Measurements from ENCODE around the gene GPR158.

GPR158 gene

DNA sequence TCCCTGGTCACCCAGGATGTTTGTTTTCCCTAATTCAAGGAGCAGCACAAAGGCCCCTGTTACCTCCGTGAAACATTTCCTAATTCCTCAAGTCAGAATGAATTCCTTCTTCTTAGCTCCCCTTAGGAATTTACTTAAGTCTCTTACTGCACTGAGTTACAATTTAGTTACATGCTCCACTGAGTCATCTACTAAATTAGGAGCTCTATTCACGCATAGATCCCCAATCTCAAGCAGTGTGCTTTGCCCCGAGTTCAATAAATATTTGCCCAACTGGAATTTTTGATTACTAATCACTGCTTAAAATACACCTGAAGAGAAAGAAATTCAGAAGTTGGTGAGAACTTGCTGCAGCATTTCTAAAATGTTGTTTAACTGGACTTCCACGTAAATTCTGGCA, 429.8 kb downstream of the GPR158 start:
- in situ Hi-C loops (cut with HindIII; ENCODE audit: low pct_ligation_motif_present, low pct_unique_long_range_greater_than_20kb, low sequenced_read_pairs) = no loop called here
- no peak for DNase-seq

DNA sequence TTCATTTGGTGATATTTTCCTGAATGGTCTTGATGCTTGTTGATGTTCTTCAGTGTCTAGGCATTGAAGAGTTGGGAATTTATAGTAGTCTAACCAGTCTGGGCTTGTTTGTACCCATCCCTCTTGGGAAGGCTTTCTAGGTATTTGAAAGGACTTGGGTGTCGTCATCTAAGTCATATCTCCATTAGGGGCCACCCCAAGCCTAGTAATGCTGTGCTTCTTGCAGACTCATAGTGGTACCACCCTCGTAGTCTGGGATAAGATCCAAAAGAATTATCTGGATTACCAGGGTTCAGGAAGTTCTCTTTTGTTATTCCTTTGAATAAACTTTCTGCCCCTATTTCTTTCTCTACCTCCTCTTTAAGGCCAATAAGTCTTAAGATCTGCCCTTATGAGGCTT, 439.9 kb downstream of the GPR158 start:
- in situ Hi-C loops (cut with HindIII; ENCODE audit: low pct_ligation_motif_present, low pct_unique_long_range_greater_than_20kb, low sequenced_read_pairs) = no loop called here

DNA sequence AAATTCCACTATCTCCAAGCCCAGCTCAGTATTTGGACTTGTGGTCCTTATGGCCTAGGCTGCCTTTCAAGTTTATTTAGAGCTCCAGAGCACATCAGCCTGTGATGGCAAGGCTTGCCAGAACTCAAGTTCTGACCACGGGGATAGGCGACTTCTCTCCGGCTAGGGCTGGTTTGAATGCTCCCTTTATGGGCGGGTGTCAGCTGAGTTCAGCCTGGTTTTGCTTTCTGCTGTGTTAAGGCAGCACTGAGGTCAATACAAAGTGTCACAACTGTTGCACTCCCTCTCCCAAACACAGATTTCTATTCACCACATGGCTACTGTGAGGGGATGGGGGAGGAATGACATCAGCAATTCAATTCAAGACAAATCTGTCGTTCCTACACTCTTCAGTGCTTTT, 441.1 kb downstream of the GPR158 start:
- DNase-seq = no peak
- in situ Hi-C loops (cut with HindIII; ENCODE audit: low pct_ligation_motif_present, low pct_unique_long_range_greater_than_20kb, low sequenced_read_pairs) = no loop called here

More for the DNA sequence above, 439.9 kb downstream of the GPR158 start:
- no peak for DNase-seq

DNA sequence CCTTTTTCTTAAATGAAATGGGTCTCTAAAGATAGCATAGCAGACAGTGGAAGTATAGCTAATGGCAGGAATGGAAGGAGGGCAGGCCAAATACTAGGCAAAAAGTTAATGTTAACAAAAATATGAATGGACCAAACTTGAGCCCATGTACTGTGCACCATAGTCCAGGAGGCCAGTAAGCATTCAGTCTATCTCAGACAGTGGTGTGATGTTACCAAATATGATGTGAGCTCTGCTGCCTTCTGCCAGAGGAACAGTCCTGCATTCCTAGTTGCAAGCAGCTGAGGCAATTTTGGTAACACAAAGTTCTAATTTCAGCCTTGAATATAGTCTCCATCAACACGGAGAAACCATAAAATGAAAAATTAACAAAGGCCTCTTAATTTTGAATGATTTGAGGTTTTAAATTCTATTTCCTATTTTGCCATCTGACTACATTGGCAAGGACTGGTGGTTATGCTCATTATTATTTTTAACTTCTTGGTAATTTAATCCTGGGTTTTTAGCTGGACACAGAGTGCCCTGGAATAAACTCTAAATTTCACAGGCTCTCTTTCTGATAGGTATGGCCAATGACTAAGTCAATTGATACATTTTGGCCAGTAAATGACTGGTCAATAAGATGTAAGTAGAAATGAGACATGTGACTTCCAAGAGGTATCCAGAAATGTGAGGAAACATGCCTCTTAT, 442.2 kb downstream of the GPR158 start:
- DNase-seq = no peak

DNA sequence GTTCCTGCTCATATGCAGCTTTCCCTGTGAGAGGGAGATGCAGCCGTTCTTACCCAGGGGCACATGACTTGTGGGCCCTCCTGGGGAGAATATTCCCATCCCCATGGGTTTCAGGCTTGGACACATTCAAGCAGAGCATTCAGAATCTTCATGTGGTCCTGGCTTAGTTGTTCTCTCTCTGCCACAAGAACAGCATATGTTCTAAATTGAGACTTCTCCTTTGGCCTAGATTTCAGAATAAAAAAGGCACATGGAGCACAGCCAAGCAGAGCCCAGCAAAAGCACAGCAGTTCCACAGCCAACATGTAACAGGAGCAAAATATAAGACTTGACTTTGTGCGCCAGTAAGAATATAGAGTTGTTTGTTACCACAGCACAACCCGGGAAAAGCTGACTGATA, 452.8 kb downstream of the GPR158 start:
- no peak for DNase-seq
- in situ Hi-C loops (cut with HindIII; ENCODE audit: low pct_ligation_motif_present, low pct_unique_long_range_greater_than_20kb, low sequenced_read_pairs) = no loop called here

More for the DNA sequence above, 442.2 kb downstream of the GPR158 start:
- in situ Hi-C loops (cut with HindIII; ENCODE audit: low pct_ligation_motif_present, low pct_unique_long_range_greater_than_20kb, low sequenced_read_pairs) = no loop called here

DNA sequence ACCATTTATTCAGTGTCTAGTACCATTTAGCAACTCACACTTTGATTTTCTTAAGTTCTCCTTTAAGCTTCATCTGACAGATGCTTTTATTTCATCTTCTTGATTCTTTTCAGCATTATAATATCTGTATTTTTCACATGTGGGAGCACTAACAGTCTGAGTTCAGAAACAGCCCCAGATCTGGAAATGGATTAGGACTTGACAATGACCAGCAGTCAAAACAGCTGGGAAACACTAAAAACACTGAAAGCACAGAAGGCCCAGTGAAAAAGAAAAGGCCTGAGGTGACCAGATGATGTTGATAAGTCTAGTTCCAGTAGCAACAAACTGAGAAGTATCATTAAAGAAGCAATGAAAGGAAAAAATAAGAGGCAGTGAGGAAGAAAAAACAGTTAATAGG, 454.5 kb downstream of the GPR158 start:
- in situ Hi-C loops (cut with HindIII; ENCODE audit: low pct_ligation_motif_present, low pct_unique_long_range_greater_than_20kb, low sequenced_read_pairs) = no loop called here

DNA sequence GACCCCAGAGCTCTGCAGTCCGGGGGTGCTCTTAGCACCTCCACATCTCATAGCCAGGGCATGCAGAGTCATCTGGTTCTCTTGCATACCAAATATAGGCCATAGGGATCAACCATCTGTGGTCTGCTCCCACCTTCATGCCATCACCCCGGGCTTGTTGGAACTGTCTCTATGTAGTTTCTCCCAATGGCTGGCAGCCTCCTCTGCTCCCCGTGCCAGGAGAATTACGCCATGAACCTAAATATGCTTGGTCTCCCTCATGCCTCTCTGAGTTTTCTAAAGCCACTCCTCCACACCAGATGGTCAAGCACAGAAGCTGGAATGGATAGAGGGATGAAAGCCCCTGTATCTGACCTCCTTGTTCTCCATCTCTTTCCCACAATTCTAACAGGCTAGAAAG, 456.7 kb downstream of the GPR158 start:
- no peak for DNase-seq
- in situ Hi-C loops (cut with HindIII; ENCODE audit: low pct_ligation_motif_present, low pct_unique_long_range_greater_than_20kb, low sequenced_read_pairs) = no loop called here

More for the DNA sequence above, 454.5 kb downstream of the GPR158 start:
- DNase-seq = no peak

DNA sequence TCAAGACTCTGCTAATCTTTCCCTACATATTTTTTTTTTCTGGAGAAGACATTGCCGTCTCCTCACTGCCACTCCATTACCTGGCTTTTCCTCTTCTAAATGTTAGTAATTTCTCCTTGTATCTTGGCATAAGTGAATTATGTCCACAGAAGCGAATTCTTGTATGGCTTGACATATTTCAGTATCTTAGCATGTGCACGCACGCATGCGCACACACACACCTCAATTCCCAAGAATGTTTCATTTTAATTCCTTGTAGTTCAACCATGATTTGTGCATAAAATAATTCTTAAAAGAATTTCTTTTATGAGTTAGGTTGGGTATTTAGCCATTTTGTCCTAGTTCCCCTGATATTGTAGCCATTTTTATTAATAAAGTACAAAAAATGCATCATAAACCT, 458.0 kb downstream of the GPR158 start:
- no peak for DNase-seq
- in situ Hi-C loops (cut with HindIII; ENCODE audit: low pct_ligation_motif_present, low pct_unique_long_range_greater_than_20kb, low sequenced_read_pairs) = no loop called here

DNA sequence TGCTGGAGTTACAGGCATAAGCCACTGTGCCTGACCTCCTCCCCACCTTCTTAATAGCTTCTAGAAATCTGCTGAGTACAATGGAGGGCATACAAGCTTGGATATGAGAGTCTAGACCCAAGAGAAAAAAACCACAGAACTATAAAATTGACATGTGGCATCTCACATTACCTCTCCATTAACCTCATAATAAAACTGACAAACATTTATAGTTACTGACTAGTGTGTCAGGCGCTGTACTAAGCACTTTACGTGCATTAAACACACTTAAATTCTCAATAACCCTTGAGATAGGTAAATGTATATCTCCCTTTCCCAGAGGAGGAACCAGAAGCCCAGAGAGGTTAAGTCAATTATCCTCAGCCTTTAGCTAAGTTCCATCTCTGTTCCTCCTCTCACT, 458.7 kb downstream of the GPR158 start:
- no peak for DNase-seq
- in situ Hi-C loops (cut with HindIII; ENCODE audit: low pct_ligation_motif_present, low pct_unique_long_range_greater_than_20kb, low sequenced_read_pairs) = no loop called here

DNA sequence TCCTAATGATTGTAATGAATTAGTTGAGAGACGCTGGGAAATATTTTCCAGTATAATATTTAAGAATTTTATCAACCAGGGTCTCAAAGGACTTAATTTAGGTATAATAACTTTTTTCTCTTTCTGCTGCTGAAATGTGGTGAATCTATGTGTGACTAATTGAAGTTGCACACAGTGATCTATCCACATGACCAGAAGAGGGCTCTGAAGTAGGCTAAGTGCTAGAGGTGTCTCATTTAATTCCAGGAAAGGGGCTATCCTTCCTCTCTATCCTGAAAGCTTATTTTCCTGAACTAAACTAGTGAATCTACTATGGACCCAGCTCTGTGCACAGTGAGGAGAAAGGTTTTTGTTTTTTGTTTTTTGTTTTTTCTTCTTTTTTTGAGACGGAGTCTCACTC, 464.8 kb downstream of the GPR158 start:
- in situ Hi-C loops (cut with HindIII; ENCODE audit: low pct_ligation_motif_present, low pct_unique_long_range_greater_than_20kb, low sequenced_read_pairs) = no loop called here
- no peak for DNase-seq

DNA sequence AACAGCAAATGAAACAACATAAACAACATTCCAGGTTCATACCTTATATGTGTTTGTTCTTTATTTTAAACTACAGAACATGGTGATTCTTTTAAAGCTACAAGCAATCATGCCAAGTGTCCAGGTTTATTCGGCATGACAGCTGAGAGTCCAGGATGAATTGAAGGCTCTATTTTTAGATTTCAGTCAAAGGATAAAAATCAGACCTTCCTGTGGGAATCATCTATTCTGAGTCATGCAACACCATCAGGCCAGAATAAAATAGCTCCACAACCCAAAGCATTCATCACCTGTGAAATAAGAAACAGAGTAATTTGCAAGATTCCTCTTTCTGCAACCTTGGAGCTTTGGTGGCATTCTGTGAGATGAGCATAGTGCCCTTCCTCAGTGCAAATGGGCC, 466.8 kb downstream of the GPR158 start:
- in situ Hi-C loops (cut with HindIII; ENCODE audit: low pct_ligation_motif_present, low pct_unique_long_range_greater_than_20kb, low sequenced_read_pairs) = no loop called here
- no peak for DNase-seq

DNA sequence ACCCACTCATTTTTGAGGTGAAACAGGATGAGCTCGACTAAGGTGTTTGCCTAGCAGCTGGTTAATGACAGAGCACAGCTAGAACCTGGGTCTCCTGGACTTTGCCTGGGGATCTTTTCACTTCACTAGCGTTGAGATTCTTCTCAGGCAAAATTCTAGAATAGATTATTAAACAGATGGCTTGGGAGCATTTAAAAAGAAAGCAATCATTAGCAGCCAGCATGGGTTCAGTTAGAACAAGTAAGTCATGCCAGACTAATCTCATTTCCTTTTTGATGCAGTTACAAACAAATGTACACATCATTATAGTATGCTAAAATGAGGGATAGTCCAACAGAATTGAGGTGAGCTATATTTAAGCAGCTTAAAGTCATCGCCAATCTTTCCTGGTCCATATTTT, 467.9 kb downstream of the GPR158 start:
- no peak for DNase-seq
- in situ Hi-C loops (cut with HindIII; ENCODE audit: low pct_ligation_motif_present, low pct_unique_long_range_greater_than_20kb, low sequenced_read_pairs) = no loop called here

DNA sequence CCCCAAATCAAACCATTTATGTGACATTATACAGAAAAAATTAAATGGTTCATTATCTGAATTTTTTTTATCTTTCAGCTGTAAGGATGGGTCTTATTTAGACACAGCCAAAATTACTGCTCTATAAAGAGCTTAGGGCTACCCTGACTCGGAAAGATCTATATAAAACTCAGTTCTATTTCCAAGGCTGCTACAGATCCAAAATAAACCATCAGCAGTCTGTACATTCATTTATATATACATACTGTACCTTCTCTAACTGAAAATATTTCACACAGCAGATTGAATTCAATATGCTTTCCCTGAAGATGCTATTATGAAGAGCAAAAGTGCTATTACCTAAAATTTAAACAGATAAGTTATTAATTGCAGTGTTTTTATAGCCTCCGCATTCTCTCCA, 471.6 kb downstream of the GPR158 start:
- in situ Hi-C loops (cut with HindIII; ENCODE audit: low pct_ligation_motif_present, low pct_unique_long_range_greater_than_20kb, low sequenced_read_pairs) = no loop called here

DNA sequence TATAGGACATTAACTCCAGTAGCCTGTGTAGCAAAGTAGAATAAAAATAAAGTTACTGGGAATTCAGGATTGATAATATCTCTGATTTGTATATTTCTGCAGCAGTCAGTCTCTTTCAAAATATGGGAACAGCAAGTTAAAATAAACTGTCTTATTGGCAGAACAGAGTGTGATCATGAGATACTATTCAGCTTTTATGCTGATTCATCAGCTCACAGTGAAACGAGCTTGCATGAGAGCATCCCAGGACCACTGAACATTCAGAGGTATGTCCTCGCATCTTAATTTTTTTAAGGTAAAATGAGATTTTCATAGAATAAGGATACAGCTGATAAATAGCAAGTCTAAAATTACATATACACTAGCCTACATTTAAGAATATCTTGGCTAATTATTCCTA, 476.7 kb downstream of the GPR158 start:
- in situ Hi-C loops (cut with HindIII; ENCODE audit: low pct_ligation_motif_present, low pct_unique_long_range_greater_than_20kb, low sequenced_read_pairs) = no loop called here
- DNase-seq = no peak

More for the DNA sequence above, 471.6 kb downstream of the GPR158 start:
- DNase-seq = no peak
